Stromal cell of bone marrow (primary cell): ENCODE results near the gene GPC6.

Experiments
- DNase-seq: peaks from one replicate; pipeline ENCODE4 v3.0.0-alpha.2; 2012; ENCODE audit warnings: low read depth

Gene GPC6

DNA sequence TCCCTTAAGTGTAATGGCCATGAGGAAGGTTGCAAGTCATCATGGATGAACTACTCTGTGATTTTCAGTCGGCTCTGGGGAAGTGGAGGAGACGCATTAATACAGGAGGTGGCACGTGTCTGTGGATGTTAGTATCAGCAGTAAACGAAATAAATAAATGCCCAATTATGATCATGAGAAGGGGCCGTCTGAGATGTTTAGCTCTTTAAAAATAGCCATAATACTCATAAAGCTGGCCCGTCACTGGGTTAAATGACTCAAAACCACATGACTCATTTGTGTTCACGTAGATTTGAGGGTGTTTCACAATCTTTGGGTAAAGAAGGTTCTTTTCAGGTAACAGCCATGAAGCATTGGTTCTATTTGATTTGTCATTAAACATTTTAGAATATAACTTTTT, 620.6 kb downstream of the GPC6 start:
- DNase-seq: peak; percentile 56

DNA sequence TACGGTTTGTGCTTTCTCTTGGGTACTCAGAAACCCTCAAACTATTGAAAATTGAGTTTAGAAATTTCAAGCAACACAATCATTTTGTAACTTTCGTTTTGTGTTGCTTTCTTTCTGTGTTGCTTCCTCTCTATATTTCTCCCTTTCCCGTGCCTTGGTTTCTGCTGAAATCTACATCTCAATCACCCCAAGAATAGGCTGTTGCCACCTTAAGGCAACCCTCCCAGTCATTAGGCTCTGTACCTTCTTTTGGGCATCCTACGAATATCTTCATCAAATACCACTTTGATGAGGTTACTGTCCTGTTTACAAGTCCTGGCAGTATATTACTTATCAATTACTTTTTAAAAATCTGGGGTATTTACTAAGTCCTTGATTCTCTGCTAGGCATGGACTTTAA, 621.6 kb downstream of the GPC6 start:
- no peak for DNase-seq

DNA sequence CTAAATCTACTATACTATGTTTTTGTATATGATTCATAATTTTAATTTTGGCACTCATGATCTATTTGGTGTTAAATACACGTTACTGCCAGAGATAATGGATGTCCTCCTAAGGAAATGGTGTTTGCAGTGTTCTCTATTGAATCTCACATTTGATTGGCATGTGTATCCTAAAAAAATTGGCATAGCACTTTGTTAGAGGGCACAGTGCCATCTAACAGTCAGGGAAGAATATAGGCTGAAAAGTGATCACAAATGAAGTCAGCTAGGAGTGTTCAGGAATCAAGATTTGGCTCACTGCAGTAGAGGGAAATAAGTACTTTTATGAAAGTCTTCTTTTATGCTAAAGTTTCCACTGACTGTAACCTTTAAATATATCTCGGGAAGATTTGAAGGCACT, 624.6 kb downstream of the GPC6 start:
- no peak for DNase-seq

DNA sequence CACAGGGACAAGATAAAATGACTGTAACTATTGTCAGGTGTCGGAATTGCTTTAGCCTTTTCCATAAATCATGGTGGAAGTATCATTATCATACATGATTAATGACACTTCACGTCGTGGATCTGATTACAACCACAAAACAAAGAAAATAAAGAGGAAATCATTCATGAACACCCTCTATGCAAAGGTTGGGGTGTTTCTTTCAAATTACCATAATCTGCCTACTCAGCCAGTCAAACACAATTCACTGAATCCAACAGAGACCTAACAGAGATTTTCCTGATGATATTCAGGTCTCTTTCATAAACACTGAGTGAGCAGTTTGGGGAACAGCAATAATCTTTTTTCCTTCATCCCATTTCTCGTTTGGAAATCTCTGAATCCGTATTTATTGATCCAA, 627.3 kb downstream of the GPC6 start:
- DNase-seq: no peak

DNA sequence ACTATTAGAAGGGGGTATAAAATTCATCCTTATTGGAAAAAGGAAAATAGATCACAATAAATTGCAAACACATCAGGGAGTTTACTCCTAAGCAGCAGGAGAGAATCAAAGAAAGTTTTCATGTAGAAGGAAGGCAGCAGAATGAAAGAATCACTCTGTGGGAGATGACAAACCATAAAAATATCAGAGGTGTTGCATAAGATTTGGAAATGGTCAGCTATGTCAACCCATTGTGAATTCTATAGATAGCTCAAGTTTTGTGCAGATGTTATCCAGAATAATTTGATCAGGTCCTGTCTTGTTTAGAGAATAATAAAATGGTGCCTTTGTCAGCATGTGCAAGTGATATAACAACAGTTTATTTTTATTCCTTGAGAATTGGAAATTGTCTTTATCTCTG, 630.5 kb downstream of the GPC6 start:
- DNase-seq: no peak

DNA sequence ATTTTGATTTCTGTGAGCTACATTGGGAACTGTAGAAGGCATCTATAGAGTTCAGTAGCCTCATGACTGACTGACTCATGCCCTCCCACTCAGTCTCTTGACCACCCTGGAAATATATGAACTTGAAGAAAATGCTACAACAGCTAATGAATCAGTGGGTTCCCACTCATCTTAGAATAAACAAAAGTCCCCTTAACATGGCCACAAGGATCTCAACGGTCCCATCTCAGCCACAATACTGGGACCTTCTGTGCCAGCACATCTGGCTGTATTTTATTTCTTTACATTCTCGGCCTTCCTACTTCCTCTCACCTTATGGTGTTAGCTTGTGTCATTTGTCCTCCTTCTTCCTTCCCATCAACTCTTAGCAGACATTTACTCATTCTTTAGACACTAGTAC, 633.1 kb downstream of the GPC6 start:
- DNase-seq: no peak

DNA sequence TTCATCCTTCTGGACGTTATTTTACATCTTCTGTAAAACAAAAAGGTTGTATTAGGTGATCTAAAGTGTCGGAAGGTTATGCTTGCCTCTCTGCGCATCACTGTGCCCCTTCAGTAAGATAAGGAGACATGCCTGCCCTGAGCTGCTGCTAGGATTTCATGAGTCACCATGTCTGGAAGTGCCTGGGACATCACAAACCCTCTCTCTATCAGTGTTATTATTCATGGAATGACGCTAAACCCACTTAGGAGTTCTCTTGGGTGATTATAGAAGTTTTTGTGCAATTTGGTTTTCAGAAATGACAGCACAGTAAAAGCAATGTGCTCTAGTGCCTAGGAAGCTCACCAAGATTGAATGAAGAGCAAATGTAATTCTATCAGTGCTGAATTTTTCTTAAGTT, 635.2 kb downstream of the GPC6 start:
- peak; percentile 29 for DNase-seq

DNA sequence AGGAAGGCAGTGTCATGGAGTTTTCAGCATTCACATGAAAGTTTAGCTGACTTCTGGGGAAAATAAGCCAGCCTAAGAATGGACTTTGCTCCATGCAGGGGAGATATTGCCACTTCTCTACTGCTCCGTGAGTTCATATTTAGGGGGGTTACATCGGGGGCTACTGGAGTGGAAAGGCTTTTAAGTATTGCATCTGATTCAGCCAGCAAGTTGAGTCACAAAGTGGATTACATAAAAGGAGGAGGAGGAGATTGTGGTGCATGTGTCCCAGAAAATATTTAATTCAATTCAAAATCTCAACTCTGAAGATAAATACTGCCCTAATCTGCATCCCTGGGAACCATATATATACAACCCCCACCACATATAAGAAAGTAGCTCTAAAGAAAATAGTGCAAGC, 635.7 kb downstream of the GPC6 start:
- no peak for DNase-seq

DNA sequence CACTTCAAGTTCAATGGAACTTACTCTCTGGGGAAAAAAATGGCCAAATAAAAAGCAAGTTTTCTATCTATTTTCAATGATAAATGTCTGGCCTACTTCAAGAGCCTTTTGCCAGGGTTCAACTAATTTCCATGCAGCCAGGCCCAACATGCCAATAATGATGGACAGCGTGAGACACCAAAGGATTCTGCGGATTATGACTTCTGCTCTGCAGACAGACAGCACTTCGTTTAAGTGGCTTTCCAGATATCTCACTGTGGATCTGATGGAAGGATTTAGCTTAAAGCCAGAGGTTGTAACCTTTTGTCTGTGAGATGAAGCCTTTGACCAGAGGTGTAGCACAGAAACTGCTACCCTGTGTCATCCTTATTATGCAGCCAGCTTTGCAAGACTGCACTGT, 638.6 kb downstream of the GPC6 start:
- no peak for DNase-seq

DNA sequence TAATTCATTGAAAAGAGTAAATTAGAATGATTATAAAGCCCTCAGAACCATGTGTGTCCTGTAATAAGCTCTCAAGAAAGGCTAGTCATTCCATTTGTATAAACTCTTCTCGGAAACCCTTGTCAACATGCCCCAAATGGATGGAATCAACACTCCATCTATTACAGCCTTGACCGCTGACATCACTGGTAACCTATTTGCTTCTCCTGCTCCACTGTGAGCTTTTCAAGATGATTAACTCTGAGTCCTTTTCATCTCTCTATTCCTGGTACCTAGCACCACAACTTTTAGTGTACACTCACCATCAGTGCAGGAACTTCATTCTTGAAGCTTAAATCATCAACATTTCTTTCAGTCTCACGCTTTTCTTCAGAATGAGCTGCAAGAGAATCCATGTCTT, 640.9 kb downstream of the GPC6 start:
- no peak for DNase-seq

DNA sequence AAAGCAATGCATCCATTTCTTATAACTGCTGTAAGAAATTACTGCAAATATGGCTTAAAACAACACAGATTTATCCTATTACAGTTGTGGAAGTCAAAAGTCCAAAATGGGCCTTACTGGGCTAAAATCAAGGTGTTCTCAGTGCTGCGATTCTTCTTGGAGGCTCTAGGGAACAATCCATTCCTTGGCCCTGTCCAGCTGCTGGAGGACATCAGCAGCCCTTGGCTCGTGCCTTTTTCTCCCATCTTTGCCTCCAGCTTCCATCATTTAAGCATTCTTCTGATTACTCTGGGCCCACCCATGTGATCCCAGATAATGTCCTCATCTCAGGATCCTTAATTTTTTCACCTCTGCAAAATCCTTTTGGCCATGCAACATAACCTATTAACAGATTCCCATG, 645.8 kb downstream of the GPC6 start:
- DNase-seq: no peak

DNA sequence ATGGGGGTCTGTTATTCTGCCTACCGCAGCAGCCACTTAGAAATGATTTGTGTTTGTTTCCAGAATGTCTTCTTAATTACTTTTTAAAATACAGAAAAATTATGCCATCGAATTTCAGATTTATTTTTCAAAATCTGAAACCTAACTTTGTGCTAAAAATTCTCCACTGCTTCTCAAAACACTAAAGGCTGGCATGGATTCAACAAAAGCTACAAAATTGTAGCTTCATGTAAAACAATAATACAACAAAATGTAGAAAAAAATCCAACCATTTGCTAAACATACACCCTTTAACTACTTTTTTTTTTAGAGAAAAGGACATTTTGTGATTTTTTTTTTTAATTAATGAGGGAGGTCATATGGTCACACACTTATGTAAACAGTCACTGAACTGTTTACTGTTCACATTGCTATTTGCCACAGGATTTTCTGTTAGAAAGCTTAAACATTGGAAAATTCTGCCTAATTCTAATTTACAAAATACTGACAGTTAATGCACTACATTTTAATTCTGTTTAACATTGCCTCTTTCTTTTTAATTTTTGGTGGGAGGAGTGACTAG, 646.3 kb downstream of the GPC6 start:
- no peak for DNase-seq

DNA sequence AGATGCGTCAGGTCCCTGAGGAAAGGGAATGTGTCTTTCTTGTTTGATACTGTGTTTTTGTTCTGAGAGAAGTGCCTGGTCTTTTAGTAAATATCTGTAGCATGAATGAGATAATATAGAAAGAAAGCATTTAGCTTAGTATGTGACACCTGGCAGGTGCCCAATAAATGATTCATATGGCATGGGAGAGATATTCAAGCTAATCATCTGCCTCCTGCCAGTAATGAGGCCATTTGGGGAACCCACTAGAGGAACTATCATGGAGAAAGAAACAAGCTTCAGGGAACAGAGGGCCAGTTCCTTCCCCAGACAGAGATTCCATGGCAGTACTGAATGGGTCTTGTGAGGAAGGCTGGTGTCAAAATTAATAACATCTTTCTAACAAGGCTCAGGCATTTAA, 648.9 kb downstream of the GPC6 start:
- no peak for DNase-seq

DNA sequence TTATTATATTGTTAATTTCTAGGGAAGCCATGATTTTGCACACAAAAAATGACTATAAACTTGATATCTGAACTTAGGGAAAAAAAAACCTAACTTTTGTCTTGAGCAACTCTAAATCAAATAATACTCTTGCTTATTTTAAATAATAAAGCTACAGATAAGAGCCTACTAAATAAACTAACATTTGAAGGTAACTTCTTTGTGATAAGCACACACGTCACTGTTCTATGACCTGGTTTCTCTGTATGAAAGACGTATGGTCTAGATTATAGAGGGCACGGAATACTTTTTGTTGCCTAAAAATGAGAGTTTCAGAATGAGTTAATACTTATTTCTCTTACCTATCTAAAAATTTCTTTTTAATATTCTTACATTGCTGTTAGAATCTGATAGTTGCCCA, 649.6 kb downstream of the GPC6 start:
- DNase-seq: no peak

DNA sequence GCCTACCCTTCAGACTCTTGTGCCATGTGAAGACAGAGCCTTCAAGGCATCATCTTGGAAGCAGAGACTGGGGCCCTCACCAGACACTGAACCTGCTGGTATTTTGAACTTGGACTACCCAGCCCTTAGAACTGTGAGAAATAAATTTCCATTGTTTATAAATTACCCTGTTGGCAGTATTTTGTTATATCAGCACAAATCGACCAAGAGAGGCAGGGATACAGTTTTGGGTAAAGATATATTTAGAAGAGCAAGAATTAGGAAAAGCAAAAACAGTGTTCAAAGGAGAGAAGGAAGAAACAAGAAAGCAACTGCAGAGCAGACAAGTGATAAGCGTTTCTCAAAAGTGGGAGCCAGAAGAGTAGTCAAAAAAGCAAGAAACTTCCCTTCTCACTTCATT, 652.1 kb downstream of the GPC6 start:
- no peak for DNase-seq

DNA sequence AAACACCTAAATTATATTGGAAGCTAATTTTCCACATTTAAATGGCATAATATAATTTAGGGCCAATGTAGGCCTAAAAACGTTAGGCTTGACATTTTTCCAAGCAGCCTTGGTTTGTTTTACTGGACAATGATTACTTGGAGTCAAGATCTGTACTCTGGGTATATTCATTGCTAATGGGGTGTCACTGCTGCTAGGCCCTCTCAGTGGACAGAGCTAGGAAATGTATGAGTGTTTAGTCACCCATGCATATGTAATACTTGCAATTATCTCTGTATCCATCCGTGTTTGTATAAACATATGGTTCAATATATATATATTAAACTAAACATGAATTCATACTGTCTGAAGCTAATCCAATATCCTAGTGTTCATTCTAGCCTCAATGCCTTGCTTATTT, 654.8 kb downstream of the GPC6 start:
- DNase-seq: no peak

DNA sequence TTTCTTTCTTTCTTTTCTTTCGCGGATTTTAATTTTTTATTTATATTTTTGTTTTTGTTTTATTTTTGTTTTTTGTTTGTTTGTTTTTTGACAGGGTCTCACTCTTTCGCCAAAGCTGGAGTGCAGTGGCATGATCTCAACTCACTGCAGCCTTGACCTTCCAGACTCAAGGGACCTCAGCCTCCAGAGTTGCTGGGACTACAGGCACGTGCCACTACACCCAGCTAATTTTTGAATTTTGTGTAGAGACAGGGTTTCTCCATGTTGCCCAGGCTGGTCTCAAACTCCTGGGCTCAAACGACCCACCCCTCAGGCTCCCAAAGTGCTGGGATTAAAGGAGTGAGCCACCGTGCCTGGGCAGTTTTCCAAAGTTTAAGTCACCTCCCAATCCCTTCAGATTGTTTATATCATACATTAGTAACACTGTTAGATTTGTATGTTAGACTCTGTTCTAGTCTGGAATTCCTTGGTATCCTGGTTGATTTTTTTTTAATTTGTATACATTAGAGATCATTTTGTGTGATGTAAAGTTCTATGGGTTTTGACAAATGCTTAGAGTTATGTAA, 655.6 kb downstream of the GPC6 start:
- no peak for DNase-seq

DNA sequence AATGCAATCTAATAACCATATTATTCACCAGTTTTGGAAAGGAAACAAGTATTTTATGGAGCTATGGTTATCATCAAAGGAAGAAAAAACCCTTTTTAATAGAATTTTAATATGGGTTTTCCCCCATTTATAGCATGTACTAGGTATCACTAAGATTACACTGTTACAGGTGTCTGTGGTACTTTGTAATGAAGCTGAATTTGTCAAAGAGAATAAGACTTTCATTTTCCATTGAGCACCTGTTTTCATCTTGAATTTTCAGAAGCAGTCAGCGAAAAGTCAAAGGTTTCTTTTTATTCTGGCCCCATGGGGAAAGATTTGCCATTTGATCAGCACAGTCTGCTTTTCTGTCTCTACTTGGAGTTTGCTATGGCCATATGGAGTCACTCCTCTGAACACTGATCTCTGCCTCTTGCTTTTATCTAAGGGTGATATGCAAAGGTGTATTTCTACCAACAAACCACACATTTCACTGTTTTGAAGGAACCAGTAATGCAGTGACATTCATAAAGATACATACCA, 662.9 kb downstream of the GPC6 start:
- DNase-seq: no peak

DNA sequence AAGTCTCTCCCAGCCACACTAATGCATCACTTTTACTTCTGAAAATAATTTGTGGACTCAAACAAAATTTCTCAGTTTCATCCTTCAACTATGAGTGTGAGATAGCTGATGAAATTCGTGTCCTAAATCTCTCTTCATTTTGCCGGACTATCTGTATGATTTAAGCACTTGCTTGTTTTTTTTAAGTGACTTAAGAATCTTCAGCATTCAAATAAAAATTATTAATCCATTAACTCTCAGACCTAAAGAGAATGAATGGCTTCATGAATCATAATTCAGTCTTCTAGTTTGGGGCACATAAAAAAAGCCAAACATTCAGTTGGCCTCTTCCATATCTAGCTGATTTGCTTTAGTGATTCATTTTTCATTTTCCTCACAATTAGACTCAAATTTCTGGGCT, 673.4 kb downstream of the GPC6 start:
- no peak for DNase-seq

DNA sequence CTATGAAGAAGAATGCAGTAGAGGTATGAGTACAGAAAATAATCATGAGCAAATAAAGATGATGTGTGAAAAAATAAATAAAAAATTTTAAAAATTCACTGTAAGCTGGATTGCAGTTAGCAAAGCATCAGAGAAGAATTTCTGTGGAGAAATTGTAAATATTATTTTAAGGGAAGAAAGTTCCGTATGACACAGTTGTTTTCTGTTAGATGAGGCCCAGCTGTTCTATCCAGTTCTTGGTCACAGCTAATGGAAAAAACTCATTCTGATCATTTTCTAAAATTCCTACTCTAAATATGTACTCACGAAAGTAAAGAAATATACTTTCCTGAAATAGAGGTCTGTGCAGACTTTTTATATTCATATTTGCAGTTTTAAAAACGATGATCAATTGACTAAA, 674.1 kb downstream of the GPC6 start:
- no peak for DNase-seq

DNA sequence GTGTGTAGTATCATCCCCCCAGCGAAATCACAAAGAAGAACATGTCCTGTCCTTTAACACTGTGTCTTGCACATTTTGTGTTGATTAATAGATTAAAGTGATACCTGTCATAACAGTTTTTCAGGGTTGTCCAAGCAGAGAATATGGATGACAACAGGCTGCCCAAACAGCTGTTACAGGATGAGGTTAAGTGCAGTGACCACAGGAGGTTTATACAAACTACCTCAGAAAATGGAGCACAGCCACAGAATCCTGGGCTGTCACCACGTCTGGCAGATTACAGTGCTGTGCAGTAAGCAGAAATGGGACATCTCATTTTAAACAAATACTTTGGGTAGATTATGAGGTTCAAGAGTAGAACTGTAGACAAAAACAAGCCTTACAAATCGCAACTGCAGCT, 677.3 kb downstream of the GPC6 start:
- DNase-seq: no peak

DNA sequence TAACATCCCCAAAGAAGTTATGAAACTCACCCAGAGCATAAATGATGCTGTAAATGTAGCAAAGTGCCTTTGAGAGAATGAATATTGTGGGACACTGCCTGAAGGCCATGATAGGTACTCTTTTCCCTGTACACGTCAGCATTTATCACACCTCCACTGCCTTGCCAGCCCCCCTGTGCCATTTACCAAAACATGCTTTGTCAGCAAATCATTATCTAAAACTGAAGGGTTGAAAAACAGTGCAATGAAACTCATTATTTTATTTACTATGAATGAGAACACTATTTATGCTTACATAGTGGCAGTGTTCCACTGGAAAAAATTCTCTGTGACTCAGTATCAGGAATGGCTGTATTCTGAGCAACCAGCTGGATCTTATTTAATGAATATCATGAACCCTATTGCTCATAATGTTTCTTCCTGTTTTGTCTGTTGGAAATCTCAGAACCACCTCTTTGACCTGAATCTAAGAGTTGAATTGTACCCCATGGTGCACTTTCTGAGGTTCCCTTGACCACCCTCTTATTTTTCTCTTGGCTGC, 688.7 kb downstream of the GPC6 start:
- DNase-seq: no peak

DNA sequence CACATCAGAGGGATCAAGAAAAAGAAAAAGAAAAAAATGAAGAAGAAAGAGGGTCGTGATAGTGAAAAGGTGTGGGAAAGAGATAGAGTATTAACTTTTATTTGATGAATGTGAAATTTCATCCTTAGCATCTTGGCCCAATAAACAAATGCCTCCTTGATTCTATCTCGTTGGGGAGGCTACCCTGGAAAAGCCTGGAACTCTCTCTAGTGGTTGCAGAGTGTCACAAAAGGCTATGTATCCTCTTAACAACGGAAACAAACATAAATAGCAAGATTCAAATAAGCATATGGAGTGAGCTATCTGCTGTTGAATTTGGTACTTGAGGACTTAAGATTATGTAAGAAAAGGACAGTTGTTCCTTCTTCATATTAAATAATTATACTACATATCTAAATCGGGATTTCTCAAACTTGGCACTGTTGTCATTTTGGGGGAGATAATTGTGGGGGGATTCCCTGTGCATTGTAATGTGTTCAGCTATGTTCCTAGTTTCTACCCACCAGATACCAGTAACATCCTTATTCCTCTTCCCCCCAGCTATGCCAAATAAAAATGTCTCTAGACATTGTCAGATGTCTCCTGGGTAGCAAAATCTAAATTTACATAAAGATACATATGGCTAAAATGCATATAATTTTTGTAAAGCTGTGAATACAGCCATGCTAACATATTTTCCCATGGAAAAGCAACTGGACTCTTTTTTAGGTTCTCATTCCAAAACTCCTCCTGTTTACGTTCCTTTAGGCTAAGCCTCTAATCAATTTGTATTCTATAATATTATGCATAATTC, 695.7 kb downstream of the GPC6 start:
- DNase-seq: no peak
